ENCODE measurements around the gene STUM.

The STUM gene

DNA sequence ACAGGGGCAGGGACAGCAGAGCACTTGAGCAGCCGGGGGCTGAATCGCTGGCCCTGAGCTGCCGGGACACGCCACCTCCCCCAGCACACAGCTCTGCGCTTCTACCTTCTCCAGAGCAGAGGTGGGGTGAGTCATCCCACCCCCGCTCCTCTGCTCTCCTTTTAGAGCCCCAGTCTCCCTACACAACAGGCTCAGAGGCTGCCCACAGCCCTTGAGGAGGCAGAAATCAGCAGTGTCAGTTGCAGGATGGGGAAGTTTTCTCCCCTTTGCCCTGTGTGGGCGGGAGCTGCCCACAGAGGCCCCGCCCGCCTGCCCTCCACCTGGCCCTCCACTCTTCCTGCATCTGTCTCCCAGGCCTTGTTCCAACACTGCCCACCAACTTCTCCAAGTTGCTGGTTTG, 94.6 kb downstream of the STUM start:
- no peak for DNase-seq

DNA sequence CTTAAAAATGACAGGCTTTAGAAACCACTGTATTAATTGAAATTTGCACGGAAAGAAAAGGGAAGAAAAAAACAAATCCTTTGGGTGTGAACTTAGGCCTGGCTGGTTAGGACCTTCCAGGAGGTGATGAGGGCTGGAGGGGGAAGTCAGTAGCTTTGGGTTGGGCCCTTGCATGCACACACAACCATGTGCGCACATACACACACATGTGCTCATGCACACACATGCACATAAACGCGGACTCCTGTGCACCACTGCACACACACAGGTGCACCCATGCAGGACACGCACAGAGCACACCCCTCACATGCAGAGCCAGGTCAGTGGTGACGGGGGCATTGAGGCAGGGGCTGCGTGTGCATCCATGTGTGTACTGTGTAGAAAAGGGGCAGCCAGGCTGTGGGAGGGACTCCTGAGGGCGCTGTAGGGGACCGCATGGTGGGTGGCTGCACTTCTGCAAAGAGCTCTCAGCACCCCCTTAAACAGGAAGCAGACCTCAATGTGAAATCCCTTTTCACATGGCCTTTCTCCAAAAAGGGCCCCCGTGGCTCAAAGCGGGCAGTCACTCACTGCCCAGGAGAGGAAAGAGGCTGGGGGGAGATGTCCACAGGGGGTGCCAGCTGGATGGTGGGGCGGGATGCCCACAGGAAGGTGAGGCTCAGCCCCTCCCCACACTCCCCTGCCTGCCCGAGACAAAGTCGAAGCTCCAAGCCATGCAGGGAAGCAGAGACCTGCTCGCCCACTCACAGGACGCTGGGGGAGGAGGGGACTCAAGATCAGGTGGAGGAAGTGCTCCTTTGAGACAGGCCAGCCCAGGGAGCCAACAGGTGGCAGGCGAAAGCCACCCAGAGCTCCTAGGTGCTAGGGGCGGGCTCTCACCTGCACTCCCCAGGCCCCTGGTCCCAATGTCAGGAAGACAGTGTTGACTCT, 95.3 kb downstream of the STUM start:
- DNase-seq, result no peak

DNA sequence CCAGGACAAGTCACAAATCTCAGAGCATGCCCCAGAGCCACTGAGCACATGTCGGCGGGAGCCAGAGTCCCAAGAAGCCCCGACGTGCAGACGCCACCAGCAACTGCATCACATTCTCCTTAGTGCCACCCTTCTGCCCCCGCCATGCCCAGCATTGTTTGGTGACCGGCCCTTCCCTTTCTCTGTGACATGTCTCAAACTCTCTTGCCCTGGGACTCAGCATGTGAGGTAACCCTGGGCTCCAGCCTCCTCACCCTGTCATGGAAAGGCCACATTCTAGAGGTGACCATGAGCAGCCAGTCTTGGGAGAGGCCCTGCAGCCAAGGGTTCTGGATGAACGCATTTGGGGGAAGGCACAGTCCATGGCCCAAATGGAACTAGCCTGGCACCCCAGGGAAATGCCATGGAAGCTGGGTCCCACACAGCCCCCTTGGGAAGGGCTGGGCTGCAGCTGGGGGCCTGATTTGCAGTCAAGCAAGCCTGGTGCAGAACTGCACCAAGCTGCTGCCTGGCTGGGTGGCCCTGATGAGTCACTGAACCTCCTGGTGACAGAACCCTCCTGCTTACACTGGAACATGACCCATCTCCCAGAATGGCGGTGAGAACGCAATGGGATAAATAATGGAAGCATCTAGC, 96.1 kb downstream of the STUM start:
- no peak for DNase-seq

DNA sequence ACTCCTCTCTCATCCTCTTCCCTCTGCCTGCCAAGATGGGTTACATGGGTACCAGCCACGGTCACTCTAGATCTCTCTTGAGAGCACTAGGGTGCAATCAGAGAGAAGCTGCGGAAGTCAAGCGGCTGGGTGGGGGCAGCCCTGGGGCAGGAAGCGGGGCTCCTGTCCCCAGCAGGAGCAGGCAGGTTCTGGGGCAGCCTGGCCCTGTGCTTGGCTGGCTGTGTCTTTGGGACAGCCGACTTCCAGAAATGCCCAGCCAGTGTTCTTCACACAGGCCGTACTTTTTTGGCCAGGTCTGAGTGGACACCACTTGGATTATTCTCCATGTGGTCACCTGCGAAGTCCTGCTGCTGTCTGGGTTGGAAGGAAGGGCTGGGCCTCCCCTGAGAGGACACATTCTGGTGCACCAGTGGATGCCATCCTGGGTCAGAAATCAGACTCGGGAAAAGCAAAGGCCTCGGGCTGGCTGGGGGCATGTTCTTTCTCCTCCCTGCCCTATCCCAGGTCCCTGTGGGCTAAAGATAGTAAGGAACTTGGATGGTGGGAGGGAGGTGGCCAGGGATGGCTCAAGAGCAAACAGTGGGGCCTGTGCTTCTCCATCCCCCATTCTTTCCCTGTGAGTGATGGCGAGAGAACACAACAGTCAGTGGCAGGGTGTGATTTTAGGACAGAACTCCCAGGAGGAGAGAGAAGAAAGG, 96.9 kb downstream of the STUM start:
- no peak for DNase-seq

DNA sequence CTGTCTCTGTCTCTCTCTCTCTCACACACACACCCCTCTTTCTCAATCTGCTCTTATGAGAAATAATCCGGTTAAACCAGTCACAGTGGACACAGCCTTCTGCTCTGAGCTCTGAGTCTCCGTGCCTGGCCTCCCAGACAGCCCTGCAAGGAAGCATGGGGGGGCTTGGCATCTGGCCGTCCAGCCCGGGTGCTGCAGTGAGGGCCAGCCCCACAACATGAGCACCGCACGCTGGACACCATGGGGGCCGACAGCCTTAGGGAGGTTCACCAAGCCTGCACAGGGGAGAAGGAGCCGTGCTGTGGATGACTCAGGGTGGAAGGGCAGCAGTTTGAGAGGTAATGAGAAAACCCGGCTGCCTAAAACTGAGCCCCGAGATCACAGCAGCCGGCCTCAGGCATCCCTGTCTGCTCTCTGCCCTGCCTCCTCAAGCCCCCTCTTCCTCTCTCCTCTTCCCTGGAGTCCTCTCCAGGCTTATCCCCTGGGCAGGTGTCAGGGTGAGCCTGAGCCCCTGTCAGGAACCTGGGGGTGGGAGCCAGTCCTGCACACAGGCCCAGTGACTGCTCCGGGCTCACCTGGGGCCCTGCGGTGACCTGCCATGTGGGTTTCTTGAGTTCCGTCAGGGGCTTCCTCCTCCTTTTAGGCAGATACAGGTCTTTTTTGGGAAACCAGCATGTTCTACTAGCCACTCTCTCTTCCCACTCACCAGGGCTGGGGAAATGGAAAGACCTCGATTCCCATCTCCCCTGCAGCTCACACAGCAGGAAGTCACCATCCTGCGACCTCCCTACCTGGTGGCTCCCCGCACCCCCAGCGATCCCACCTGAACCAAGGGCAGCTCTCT, 97.7 kb downstream of the STUM start:
- no peak for DNase-seq

DNA sequence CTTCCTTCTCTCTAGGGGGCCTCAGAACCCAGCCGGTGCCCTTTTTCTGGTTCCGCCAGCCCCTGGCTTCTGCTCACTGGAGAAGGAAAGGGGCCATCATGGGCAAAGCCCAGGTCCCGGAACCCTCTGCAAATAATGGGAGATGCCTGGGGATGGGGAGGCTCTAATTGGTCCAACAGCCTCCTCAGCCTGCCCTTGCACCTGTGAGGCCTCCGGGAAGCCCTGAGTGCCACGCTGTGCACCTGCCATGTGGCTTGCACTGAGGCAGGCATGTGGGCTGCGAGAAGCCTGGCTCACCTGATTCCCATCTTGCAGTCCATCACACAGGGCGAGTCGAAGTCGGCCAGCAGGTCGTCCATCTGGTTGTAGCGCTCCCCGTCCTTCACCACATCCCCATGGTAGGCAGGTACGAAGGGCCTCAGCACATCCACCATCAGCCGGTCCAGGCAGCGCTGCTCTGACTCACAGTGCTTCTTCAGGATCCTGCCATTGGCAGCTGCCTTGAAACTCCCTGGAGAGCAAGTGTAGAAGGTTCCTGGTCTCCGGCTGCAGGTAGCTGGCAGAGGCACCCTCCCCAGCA, 98.4 kb downstream of the STUM start:
- no peak for DNase-seq

DNA sequence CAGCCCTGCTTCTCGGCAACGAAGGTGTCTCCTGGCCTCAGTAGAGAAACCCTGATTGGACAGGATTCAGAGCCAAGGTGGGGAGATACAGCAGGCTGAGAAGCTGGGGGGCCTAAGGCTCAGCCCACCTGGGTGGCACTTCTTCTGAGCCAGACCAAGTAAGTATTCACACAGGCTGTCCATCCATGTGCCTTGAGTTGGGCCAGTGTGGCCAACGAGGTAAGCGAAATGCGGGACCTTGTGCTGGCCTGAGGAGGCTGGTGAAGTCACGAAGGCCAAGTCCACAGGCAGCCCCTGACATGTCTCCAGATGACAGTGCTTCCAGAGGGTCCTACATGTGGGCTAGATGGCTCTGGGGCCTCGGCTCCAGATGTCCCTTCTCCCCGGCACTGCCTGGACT, 99.2 kb downstream of the STUM start:
- no peak for DNase-seq

DNA sequence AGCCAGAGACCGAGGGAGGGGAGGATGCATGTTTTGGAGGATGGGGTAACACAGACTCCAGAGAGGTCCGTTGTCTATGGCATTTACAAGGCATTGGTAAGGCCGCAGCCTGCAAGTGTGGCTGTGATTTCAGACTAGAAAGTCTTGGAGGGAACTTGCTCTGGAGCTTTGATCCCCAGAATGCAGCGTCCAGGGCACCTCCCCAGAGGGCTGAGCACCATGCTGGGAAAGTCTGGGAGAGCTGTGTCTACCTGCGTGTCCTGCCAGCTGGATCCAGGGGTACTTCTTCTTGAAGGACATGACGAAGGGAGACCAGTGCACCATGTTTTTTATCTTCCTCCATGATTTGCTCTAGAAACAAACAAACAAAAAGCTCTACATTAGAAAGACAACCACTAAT, 99.9 kb downstream of the STUM start:
- DNase-seq, result no peak

DNA sequence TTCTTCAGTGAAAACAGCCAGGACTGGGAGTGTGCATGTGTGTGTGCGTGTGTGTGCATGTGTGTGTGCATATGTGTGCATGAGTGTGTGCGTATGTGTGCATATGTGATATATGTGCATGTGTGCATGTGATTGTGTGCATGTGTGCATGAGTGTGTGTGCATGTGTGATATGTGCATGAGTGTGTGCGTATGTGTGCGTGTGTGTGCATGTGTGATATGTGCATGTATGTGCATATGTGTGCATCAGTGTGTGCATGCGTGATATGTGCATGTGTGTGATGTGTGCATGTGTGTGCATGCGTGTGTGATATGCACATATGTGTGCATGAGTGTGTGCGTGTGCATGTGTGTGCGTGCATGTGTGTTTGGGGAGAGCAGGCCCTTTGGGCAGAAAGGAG, 100.7 kb downstream of the STUM start:
- no peak for DNase-seq

DNA sequence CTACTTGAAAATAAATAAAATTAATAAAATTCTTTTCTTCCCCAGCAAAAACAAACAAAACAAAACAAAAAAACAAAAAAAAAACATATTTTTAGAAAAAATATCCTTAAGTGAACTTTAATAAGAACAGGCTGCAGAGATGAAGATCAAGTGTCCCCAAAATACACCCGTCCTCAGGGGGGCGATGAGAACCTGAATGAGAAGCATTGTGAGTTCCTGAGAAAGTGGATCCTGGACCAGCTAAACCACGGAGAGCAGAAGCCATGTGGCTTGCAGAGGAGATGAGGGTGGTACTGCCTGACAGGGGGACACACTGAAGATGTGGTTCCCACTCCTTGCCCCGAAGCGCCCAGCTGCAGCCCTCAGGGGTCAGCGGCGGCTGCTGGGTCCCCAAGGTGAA, 101.2 kb downstream of the STUM start:
- no peak for DNase-seq

DNA sequence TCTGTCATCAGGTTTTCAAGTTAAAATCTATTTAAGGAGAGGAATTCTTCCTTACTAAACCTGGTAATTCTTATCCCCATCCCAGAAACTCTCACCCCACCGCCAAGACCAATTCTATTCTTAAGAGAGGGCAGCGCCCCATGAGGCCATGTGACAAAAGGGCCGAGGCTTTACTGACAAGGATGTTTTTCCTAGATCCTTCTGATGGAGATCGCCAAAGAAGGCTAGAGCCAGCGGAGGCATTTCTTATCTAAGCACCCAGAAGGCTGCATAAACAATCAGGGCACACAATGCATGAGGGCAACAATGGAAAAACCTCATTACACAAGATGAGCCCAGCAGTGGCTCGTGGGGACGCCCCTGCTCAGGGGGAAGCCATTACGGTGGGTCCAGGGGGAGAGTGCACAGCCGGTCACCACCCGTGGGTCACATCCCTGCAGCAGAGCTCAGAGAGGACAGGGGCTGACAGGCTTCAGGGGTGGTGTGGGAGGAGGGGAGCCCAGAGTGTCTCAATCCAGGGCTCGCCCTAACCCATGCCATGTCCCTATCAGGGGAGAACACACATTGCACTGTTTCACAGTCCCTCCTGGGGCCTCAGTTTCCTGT, 101.8 kb downstream of the STUM start:
- DNase-seq, result no peak

DNA sequence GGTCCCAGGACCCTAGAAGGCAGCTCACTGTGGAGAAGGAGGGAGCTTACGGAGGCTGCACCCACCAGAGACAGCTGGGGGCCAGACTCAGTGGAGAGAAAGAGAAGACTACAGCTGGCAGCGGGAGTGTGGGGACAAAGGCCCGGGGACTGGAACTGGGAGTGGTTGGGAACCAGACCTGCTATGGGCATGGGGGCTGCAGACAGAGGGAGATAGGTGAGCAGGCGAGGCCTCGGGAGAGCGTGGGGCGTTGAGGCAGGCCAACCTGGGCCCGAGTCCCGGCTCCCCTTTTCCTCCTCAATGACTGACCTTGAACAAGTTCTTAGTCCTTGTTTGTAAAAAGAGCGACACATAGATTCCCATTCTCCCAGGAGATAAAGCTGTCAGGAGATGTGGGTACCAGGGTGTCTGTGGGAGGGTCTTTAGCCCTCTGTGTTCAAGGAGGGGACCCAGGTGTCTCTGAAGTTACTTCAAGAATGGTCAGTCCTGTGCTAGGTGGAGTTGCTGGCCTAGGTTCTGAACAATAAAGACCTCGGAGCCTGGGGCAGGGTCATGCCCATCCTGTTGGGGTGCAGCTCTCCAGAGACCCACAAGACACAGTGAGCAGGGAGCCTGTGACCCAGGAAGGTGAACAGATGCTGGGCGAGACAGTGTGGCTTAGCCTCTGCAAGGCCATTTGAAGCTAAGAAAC, 102.6 kb downstream of the STUM start:
- DNase-seq, result no peak

DNA sequence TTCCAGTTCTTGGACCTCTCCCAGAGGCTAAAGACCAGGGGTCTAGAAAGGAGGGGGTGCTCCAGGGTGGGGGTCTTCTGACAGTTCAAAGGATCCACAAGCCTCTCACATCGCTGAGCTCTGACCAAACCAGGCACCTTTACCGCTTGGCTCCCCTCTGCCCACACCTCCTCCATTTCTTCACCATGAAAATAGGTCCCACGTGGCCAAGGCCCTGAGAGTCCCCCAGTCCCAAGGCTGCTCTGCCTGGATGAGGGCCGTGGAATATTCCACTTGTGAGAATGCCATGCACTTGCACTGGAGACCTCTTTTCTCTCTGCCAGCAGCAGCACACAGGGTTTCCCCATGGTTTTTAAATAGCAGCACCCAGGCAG, 103.2 kb downstream of the STUM start:
- DNase-seq, result no peak

DNA sequence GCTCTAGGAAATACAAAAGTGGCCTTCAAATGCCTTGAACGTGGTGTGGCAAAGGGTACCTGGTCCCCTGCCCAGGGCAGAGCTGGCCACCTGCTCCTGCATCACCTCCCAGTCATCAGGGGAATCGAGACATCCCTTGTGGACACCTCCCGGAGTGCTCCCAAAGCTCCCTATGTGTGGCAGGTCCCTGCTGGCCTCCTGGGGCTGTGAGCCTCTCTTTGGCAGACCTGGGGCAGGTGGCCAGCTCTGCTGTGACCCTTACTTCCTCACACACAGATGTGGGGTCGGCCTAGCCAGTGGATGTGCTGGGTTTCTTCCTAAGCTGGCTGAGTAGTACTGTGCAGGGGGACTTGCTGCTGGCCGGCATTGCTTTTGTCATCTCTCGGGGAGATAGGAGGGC, 104.0 kb downstream of the STUM start:
- no peak for DNase-seq

DNA sequence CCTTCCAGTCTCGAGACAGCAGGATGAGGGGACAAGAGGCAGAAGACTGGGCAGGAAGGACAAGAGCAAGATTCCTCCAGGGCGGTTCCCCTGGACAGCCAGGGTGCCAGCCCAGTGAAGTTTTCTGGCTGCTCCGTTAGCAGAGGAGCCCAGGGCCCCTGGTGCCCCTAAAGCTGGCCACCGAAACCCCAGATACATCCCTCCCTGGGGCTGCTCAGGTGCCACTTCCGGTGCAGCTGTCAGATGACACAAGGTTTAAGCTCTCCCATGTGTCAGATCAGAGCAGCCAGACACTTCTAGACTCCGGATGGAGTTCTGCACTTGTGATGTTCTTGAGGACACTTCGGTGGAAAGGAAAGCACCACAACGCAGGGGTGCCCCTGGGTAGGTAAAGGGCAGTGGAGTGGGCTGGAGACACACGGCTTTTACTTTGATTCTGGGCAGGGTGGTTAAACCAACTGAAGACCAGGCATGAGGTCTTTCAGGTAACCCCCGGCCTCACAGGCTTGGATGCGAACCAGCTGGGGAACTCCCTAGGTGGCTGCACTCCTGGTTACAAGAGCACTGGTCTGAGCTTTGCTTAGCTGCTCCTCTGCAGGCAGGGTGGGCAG, 104.9 kb downstream of the STUM start:
- DNase-seq, result no peak

DNA sequence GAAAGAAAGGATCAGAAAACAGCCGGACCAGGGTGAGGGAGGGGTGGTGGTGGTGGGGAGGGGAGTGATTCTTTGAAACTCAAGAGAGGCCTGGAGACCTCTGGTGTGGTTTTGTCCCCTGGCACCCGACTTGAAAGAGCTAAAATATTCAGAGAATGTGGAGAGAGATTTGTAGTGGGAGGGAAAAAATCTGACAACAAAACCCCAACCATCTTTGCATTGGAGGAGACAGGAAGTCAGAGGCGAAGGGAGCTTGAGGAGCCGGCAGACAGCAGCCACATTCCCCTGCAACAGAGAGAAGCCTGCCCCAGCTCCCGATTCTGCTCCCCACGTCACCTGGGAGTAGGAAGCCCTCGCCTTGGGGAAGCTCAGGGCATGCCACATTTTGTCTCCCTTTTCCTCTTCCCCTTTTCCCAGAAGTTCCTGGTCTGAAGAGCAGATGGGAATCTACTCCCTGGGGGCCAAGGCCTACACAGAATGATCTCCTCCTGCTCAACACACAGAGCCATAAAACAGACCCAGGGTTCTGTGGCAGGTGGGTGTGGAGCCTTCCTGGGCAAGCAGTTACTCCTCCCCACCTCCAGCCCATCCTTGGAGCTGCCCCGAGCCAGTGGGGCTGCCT, 105.6 kb downstream of the STUM start:
- no peak for DNase-seq

DNA sequence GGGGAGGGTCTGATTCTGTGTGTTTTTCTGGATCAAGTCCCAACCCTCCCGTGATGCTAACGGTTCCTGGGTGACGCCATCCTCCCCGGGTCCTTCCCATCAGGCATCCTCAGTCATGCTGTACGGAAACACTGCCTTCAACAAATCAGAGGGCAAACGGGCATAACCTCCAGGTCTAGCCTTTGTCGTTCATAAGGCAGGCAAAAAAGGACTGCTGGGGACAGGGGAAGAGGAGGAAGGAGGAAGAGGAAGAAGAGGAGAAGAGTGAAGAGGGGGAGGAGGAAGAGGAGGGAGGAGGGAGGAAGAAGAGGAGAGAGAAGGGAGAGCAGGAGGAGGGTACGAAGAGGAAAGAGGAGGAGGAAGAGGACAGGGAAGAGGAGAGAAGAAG, 106.1 kb downstream of the STUM start:
- no peak for DNase-seq

DNA sequence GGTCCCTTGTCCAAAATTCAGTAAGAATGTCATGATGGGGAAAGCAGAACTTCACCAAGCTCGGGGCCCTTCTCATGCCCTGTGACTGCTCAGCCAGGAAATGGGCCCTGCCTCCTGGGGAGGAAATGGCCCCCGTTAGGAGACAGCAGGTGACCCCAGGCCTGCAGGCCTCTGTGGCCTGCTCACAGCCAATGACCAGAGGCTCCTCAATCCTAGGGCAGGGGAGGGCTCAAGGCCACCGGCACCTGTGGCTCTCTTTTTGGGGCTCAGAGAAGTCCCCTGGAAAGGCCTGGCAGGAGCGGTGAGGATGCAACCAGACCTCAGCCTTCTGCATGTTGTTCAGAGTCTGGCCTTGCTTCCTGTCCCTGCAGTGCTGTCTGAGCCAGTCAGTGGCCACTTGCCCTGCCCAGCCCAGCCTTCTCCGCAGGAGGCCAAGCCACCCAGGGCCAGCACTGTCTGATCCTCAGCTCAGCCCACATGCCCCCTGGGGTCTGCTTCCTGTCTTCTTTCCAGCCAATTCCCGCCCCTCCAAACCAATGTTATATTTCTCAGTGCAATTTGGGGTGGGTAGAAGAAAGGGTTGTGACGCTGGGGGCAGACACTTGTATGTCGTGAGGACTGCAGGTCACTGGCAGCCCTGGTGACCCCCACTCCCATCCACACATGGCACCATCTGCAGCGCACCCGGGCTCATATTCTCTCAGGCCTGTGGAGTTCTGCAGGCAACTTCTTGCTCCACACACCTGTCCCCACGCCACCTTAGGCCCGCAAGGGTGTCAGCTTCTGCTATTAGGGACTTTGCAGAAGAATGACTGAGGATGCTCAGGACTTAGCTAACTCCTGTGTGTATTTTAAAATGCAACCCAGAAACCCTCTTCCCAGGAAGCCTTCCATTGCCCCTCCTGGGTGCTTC, 106.9 kb downstream of the STUM start:
- DNase-seq, result no peak

DNA sequence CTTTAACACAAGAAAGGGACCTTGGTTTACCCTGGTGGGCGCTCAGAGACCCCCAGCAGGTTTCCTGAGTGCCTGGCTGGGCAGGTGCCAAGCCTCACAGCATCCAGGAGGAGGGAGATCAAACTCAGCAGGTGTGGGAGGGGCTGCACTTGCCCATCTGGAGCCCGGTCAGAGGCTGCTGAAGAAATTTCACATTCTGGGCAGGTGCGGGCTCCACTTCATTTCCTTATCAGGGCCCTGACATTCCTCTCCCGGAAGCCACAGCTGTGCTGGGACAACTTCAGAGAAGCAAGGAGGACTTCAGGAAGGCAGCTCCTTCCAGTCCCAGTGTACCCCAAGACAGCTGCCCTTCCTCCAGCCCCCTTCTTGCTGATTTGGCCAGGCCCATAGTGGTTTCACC, 107.6 kb downstream of the STUM start:
- no peak for DNase-seq

Measured in NCI-H187 (cell line).